Measurements from ENCODE around the gene BACH2. TPM values are rescaled to one million over a fixed set of nuclear protein-coding genes. Genes with fewer than 3 reads are reported as not detected.
A peak's percentile ranks its signal among the peaks of the same experiment; 100 is the strongest.
"Not testable (repeated sequence)": the region's sequence is repeated elsewhere in the genome, so short reads cannot be mapped to it uniquely, and the experiment has no call there.

The BACH2 gene
- total RNA-seq, 1 donor from 2014 or later: 0.26 TPM

GRCh38 chr6:90302320-90302719, 5.7 kb upstream of the BACH2 start:
- no peak for DNase-seq (ENCODE audit: low read depth, low spot score)

GRCh38 chr6:90301816-90302215, 5.2 kb upstream of the BACH2 start:
- no peak for DNase-seq (ENCODE audit: low read depth, low spot score)

GRCh38 chr6:90298459-90299053, 1.9 kb upstream of the BACH2 start:
- DNase-seq (ENCODE audit: low read depth, low spot score): no peak

GRCh38 chr6:90297867-90298381, 1.3 kb upstream of the BACH2 start:
- DNase-seq (ENCODE audit: low read depth, low spot score): no peak

GRCh38 chr6:90297115-90297866, 648 bp upstream of the BACH2 start:
- no peak for DNase-seq (ENCODE audit: low read depth, low spot score)

- DNase-seq (ENCODE audit: low read depth, low spot score): no peak
These were observed 746 bp downstream of the BACH2 start for GRCh38 chr6:90295854-90296340.

- no peak for DNase-seq (ENCODE audit: low read depth, low spot score)
These were observed 1.4 kb downstream of the BACH2 start for GRCh38 chr6:90294989-90295853.

GRCh38 chr6:90294614-90294988, 2.0 kb downstream of the BACH2 start:
- DNase-seq (ENCODE audit: low read depth, low spot score): no peak

GRCh38 chr6:90294008-90294511, 2.6 kb downstream of the BACH2 start:
- no peak for DNase-seq (ENCODE audit: low read depth, low spot score)

- no peak for DNase-seq (ENCODE audit: low read depth, low spot score)
These were observed 3.2 kb downstream of the BACH2 start for GRCh38 chr6:90293319-90293953.

GRCh38 chr6:90291565-90291964, 5.1 kb downstream of the BACH2 start:
- DNase-seq (ENCODE audit: low read depth, low spot score): no peak

- no peak for DNase-seq (ENCODE audit: low read depth, low spot score)
These were observed 5.7 kb downstream of the BACH2 start for GRCh38 chr6:90290811-90291420.

- no peak for DNase-seq (ENCODE audit: low read depth, low spot score)
These were observed 6.7 kb downstream of the BACH2 start for GRCh38 chr6:90289902-90290301.

GRCh38 chr6:90288404-90288803, 8.2 kb downstream of the BACH2 start:
- no peak for DNase-seq (ENCODE audit: low read depth, low spot score)

GRCh38 chr6:90286884-90287488, 9.7 kb downstream of the BACH2 start:
- no peak for DNase-seq (ENCODE audit: low read depth, low spot score)

- peak; percentile 65 for DNase-seq (ENCODE audit: low read depth, low spot score)
These were observed 10.8 kb downstream of the BACH2 start for GRCh38 chr6:90285611-90286381.

GRCh38 chr6:90285042-90285481, 11.6 kb downstream of the BACH2 start:
- DNase-seq (ENCODE audit: low read depth, low spot score): no peak

GRCh38 chr6:90284236-90285041, 12.2 kb downstream of the BACH2 start:
- peak; percentile 59 for DNase-seq (ENCODE audit: low read depth, low spot score)

- not testable (repeated sequence) for DNase-seq (ENCODE audit: low read depth, low spot score)
These were observed 14.4 kb downstream of the BACH2 start for GRCh38 chr6:90282265-90282664.

Measured in pulmonary artery endothelial cell (primary cell).